ENCODE data around the gene TRIM3.

TRIM3 gene

GRCh38 chr11:6475936-6476335 lies 2.2 kb upstream of the TRIM3 start:
- H3K27me3 ChIP-seq (replicated peaks): no peaks in the 10 kb centered on the region
- TF ChIP-seq CTCF (IDR thresholded peaks at IDR 0.05; ENCODE audit: low read depth, low read length, missing control alignments): no peak
- peaks cover 31% of the 10 kb centered on the region for H3K36me3 ChIP-seq (replicated peaks)
- H3K27ac ChIP-seq: no peak overlapping the region
- DNase-seq: no peak
- in situ Hi-C loops (cut with HindIII; ENCODE audit: low pct_ligation_motif_present, low sequenced_read_pairs): no loop called here
- no peak overlapping the region for H3K4me3 ChIP-seq (ENCODE audit: low read depth, low read length)

- TF ChIP-seq CTCF (IDR thresholded peaks at IDR 0.05; ENCODE audit: low read depth, low read length, missing control alignments): no peak
- no peak for DNase-seq
- Histone ChIP-seq H3K27ac (peak overlapping the region; percentile 75), H3K4me3 (ENCODE audit: low read depth, low read length) (peak overlapping the region; percentile 57), H3K36me3 (replicated peaks) (peaks cover 31% of the 10 kb centered on the region), H3K27me3 (replicated peaks) (no peaks in the 10 kb centered on the region)
- in situ Hi-C loops (cut with HindIII; ENCODE audit: low pct_ligation_motif_present, low sequenced_read_pairs): no loop called here
Observed at GRCh38 chr11:6474806-6475500, 1.2 kb upstream of the TRIM3 start.

DNA sequence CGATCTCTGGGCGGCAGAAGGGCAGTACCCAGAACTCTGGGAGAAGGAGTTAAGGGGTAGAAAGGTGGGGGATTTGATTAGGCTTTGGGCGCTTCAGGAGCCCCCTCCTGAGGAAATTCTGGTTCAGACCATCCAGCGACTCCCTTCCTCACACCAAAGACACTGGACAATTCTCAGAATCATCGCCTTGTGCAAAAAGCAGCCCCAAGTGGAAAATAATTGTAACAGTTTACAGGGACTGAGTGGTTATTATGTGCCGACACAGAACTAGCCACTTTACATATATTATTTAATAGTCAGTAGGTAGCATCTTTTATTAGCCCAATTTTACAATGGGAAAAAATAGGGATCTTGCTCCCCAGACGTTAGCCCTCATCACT lies 662 bp upstream of the TRIM3 start:
- H3K27ac ChIP-seq: peak overlapping the region; percentile 75
- H3K4me3 ChIP-seq (ENCODE audit: low read depth, low read length): peak overlapping the region; percentile 57
- peaks cover 31% of the 10 kb centered on the region for H3K36me3 ChIP-seq (replicated peaks)
- no peak for TF ChIP-seq CTCF (IDR thresholded peaks at IDR 0.05; ENCODE audit: low read depth, low read length, missing control alignments)
- no peak for DNase-seq
- no peaks in the 10 kb centered on the region for H3K27me3 ChIP-seq (replicated peaks)
- in situ Hi-C loops (cut with HindIII; ENCODE audit: low pct_ligation_motif_present, low sequenced_read_pairs): no loop called here

DNA sequence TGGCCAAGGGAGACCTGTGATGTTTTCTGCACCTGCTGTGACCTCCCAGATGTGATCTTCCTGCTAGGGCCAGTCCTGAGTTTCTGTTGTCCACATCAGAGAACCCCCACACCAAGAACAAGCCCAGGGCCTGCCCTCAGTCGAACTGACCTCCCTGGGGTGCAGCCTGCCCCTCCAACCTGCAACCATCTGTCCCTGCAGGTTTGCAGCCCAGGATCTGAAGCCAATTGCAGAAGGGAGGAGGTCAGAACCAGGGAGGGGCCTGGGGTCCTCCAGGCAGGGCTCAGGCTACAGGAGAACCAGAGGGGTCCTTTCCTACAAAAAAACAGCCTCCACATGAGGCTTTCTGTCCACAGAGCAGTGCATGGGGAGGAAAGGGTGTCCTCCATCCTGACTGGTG lies 807 bp downstream of the TRIM3 start:
- DNase-seq: no peak
- no peak for TF ChIP-seq CTCF (IDR thresholded peaks at IDR 0.05; ENCODE audit: low read depth, low read length, missing control alignments)
- peak overlapping the region; percentile 93 for H3K4me3 ChIP-seq (ENCODE audit: low read depth, low read length)
- no peak overlapping the region for H3K27ac ChIP-seq
- H3K36me3 ChIP-seq (replicated peaks): peaks cover 17% of the 10 kb centered on the region
- in situ Hi-C loops (cut with HindIII; ENCODE audit: low pct_ligation_motif_present, low sequenced_read_pairs): no loop called here
- no peaks in the 10 kb centered on the region for H3K27me3 ChIP-seq (replicated peaks)

DNA sequence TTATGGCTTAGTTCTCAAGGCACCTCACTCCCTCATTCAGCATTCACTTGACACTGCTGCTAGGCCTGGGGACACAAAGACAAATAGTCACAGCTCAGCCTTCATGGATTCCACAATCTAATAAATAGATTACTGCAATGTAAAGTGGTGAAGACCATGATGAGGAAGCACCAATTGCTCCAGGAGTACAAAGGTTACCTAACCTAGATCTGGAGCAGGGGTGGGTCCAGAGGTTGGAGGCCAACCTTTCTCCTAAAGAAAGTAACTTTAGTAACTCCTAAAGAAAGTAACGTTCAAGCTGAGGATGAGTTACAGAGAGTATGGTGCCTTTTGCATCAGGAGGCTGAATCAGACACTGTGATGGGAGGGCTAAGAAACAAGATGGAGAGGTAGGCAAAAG lies 4.1 kb downstream of the TRIM3 start:
- Histone ChIP-seq H3K36me3 (replicated peaks) (peaks cover 5% of the 10 kb centered on the region), H3K27ac (no peak overlapping the region), H3K27me3 (replicated peaks) (no peaks in the 10 kb centered on the region), H3K4me3 (ENCODE audit: low read depth, low read length) (no peak overlapping the region)
- DNase-seq: no peak
- no peak for TF ChIP-seq CTCF (IDR thresholded peaks at IDR 0.05; ENCODE audit: low read depth, low read length, missing control alignments)
- in situ Hi-C loops (cut with HindIII; ENCODE audit: low pct_ligation_motif_present, low sequenced_read_pairs): no loop called here
